K562 (cell line): Measurements from ENCODE around the gene ASPA. TPM values are rescaled to one million over a fixed set of nuclear protein-coding genes. Genes with fewer than 3 reads are reported as not detected.

Source experiments
- ATAC-seq: fragments of 200-7000 bp; cut with Tn5 transposase; 3 replicates; pipeline ENCODE4 v1.9.1; 2020; ENCODE audit warnings: moderate library complexity
- BruUV-seq: library from RNA; stranded (reverse); fragments of 400-500 nt; replicated peaks from 2 replicates; lab custom pipeline; 2021; lab: Mats Ljungman, UMichigan
- CTCF ChIA-PET: fragments of 300-600 bp; formaldehyde crosslinking; extraction: SDS; loops from one replicate; lab custom pipeline; 2021; ENCODE audit warnings: low intra/inter-chr PET ratio; lab: Yijun Ruan, JAX
- POLR2A ChIA-PET: fragments of 300-600, 350-650 bp; sonication (Branson Sonifier 250); formaldehyde crosslinking; extraction: SDS; loops from one replicate; lab custom pipeline; 2021; ENCODE audit warnings: antibody characterized with exemption, inconsistent platforms; lab: Yijun Ruan, JAX
- DNase-seq, 4 experiments: peaks; one replicate each; pipeline versions ENCODE4 v3.0.0 to v3.0.0-alpha.2; 2011 to 2018; ENCODE audit warnings: low spot score in 3 of 4, mixed read lengths in 3 of 4; ENCODE audit errors: extremely low read depth in 1 of 4
- FAIRE-seq: peaks from 2 replicates; lab custom pipeline; 2011; peaks lifted over from hg19 to GRCh38; lab: Jason Lieb, UNC
- H2AFZ ChIP-seq: 2 replicates; pipeline ENCODE4 v1.6.0; 2011; ENCODE audit warnings: low read depth, low read length, control low read depth, inconsistent platforms
- H3K27ac ChIP-seq: fragments of 200-600 bp; 3 replicates; pipeline ENCODE4 v1.8.0; 2011; ENCODE audit warnings: low read depth, mild to moderate bottlenecking, control low read depth, inconsistent platforms, low read length, moderate library complexity, mixed read lengths; ENCODE audit errors: extremely low read depth
- H3K27me3 ChIP-seq, 2 experiments: fragments of 300-600 bp in 1 of 2; 2 replicates in 1 of 2; 3 replicates in 1 of 2; pipeline versions ENCODE4 v1.6.0 to v1.8.0; 2011; ENCODE audit warnings: inconsistent platforms in 2 of 2, low read length in 2 of 2, mild to moderate bottlenecking in 1 of 2, mixed read lengths in 1 of 2, moderate library complexity in 1 of 2; ENCODE audit not compliant: control insufficient read depth in 2 of 2, insufficient read depth in 2 of 2
- H3K36me3 ChIP-seq: fragments of 300-600 bp; 3 replicates; pipeline ENCODE4 v1.8.0; 2011; ENCODE audit warnings: mild to moderate bottlenecking, low read length, inconsistent platforms; ENCODE audit not compliant: control insufficient read depth, insufficient read depth
- H3K4me1 ChIP-seq, 2 experiments: fragments of 200-600 bp in 1 of 2; replicated peaks in 1 of 2; 2 replicates in 1 of 2; 3 replicates in 1 of 2; pipeline versions ENCODE4 v1.5.1 to v1.8.0; 2011; ENCODE audit warnings: inconsistent platforms in 2 of 2, low read length in 2 of 2, mild to moderate bottlenecking in 1 of 2, mixed read lengths in 1 of 2, moderate library complexity in 1 of 2; ENCODE audit not compliant: control insufficient read depth in 2 of 2, insufficient read depth in 2 of 2
- H3K4me2 ChIP-seq: 2 replicates; pipeline ENCODE4 v1.6.1; 2011; ENCODE audit warnings: low read length, control low read depth, inconsistent platforms, mixed read lengths; ENCODE audit not compliant: insufficient read depth
- H3K4me3 ChIP-seq: fragments of 200-600 bp; sonication (generic), shearing (Covaris generic); 2 replicates; pipeline ENCODE4 v1.5.1; 2016; ENCODE audit warnings: control low read depth, inconsistent platforms
- H3K79me2 ChIP-seq: fragments of 200-600 bp; 3 replicates; pipeline ENCODE4 v1.8.0; 2011; ENCODE audit warnings: low read length, inconsistent platforms; ENCODE audit not compliant: control insufficient read depth, insufficient read depth
- H3K9ac ChIP-seq, 2 experiments: 2 replicates each; pipeline versions ENCODE4 v1.6.0 to v1.6.1; 2011; ENCODE audit warnings: low read depth in 2 of 2, low read length in 2 of 2, control low read depth in 1 of 2, inconsistent platforms in 1 of 2, mild to moderate bottlenecking in 1 of 2, mixed read lengths in 1 of 2; ENCODE audit not compliant: insufficient read depth in 1 of 2
- H3K9me1 ChIP-seq: one replicate; pipeline ENCODE4 v1.6.0; 2011; ENCODE audit warnings: inconsistent platforms, mild to moderate bottlenecking, low read length, moderate library complexity; ENCODE audit not compliant: control insufficient read depth, insufficient read depth
- H3K9me3 ChIP-seq: replicated peaks from 2 replicates; pipeline ENCODE4 v1.5.1; 2011; ENCODE audit warnings: low read depth, low read length, inconsistent platforms; ENCODE audit not compliant: control insufficient read depth, insufficient read depth
- H4K20me1 ChIP-seq: replicated peaks from 2 replicates; pipeline ENCODE4 v1.6.1; 2011; ENCODE audit warnings: low read length, inconsistent platforms, mixed read lengths; ENCODE audit not compliant: control insufficient read depth, insufficient read depth
- CLOCK ChIP-seq: fragments of 250-450 bp; sonication (Bioruptor Pico); IDR thresholded peaks from 2 replicates; pipeline ENCODE4 v1.4.0; 2020; ENCODE audit warnings: mild to moderate bottlenecking, moderate library complexity, borderline replicate concordance
- HDAC2 ChIP-seq: fragments of 450-650 bp; IDR thresholded peaks from 2 replicates; pipeline ENCODE4 v1.6.1; 2016; ENCODE audit warnings: mild to moderate bottlenecking
- KLF10 ChIP-seq: fragments of 250-450 bp; sonication (Bioruptor Pico); IDR thresholded peaks from 2 replicates; pipeline ENCODE4 v1.6.1; 2021; ENCODE audit warnings: matching md5 sums
- PHF20 ChIP-seq: fragments of 450-650 bp; IDR thresholded peaks from 2 replicates; pipeline ENCODE4 v1.6.1; 2018; ENCODE audit not compliant: partially characterized antibody
- PRPF4 ChIP-seq: fragments of 200-400 bp; formaldehyde crosslinking; IDR thresholded peaks from one replicate; pipeline ENCODE4 v1.6.1; 2017; ENCODE audit warnings: low read length, low read depth, mild to moderate bottlenecking; ENCODE audit not compliant: insufficient read depth, poor library complexity, severe bottlenecking
- RAD21 ChIP-seq, 2 experiments: fragments of 250-450 bp in 1 of 2; fragments of 450-650 bp in 1 of 2; sonication (Bioruptor Pico) in 1 of 2; formaldehyde crosslinking in 1 of 2; IDR thresholded peaks in 1 of 2; conservative IDR thresholded peaks in 1 of 2; 2 replicates each; pipeline versions ENCODE4 v1.4.0 to v1.8.0; 2020 to 2022; ENCODE audit warnings: mild to moderate bottlenecking in 2 of 2, moderate library complexity in 1 of 2
- TCF7 ChIP-seq: sonication (generic); IDR thresholded peaks from 2 replicates; pipeline ENCODE4 v1.6.1; 2016; ENCODE audit warnings: antibody characterized with exemption, borderline replicate concordance
- U2AF1 ChIP-seq: fragments of 200-400 bp; formaldehyde crosslinking; optimal IDR thresholded peaks from 2 replicates; pipeline ENCODE3; 2017; ENCODE audit warnings: mild to moderate bottlenecking, low read depth, low read length, moderate library complexity
- ZC3H11A ChIP-seq: IDR thresholded peaks from 2 replicates; pipeline ENCODE4 v1.6.1; 2012; ENCODE audit warnings: low read depth, low read length, improper control_type of control experiment
- WGBS: fragments of 100-300 bp; shearing (Covaris generic); methylation state at CpG from one replicate; pipeline ENCODE4 v1.1.6; 2016; ENCODE audit warnings: low coverage, mixed read lengths; ENCODE audit not compliant: insufficient coverage; ENCODE audit errors: missing lambda C conversion rate; 5-methylcytosine and 5-hydroxymethylcytosine counted together
- in situ Hi-C: fragments of 300-500 bp; cut with MboI; formaldehyde crosslinking; loops from 4 replicates; pipeline ENCODE4 v1.15.0; 2018; ENCODE audit warnings: inconsistent platforms, mixed read lengths
- intact Hi-C: fragments of 100-400 bp; cut with micrococcal nuclease; formaldehyde crosslinking; loops from 2 replicates; pipeline ENCODE4 v1.14.2; 2022
- polyA plus RNA-seq, 8 experiments: library from polyadenylated mRNA; depleted of rRNA in 4 of 8; stranded (reverse) in 5 of 8; unstranded in 3 of 8; fragments of >200 nt; fragmentation: Nextera tagmentation in 2 of 8; fragmentation: Illumina TruSeq in 1 of 8; extraction: Ambion mirVana in 2 of 8; extraction: Trizol in 1 of 8; gene quantifications; 2 replicates each; pipeline versions ENCODE4 v1.2.1 to v1.2.3, GENCODE V29; 2011 to 2014; ENCODE audit warnings: inconsistent platforms in 1 of 8, missing spikeins in 1 of 8
- total RNA-seq, 7 experiments: library from RNA; depleted of rRNA in 6 of 7; stranded (reverse); fragments of >200 nt in 6 of 7; fragmentation: Illumina TruSeq in 2 of 7; extraction: Trizol in 2 of 7; gene quantifications; 2 replicates each; pipeline versions ENCODE4 v1.2.1 to v1.2.3, GENCODE V29; 2011 to 2021; ENCODE audit warnings: low replicate concordance in 1 of 7
- TF ChIP-seq, protein P1 (sequence below): fragments of 450-650 bp; formaldehyde crosslinking; IDR thresholded peaks from 2 replicates; pipeline ENCODE4 v1.4.0; 2022; ENCODE audit warnings: missing genetic modification characterization
- TF ChIP-seq, protein P2 (sequence below): fragments of 250-450 bp; sonication (Bioruptor Pico); IDR thresholded peaks from 2 replicates; pipeline ENCODE4 v1.4.0; 2020

The ASPA gene
- total and polyA plus RNA-seq, 9 of the 15 experiments (the other 6 are each of a cell fraction or from before 2014, with no cell fraction given), result not detected

DNA sequence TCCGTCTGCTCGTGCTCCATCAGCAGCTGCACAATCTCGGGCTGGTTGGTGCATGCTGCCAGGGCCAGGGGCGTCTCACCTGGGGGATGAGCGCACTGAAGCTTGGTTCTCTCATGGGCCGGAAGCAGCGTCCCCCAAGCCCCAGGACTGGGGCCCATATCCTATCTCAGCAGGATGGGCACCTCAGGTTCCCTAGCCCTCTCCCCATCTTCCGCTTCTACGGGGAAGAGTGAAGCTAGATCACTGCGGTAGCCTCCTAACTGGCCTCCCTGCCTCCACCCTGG lies 57.0 kb downstream of the ASPA start (continued):
- TF ChIP-seq HDAC2, result no peak
- TF ChIP-seq U2AF1, result no peak
- no peak for TF ChIP-seq RAD21 (CRISPR knock-in tag; conservative IDR thresholded peaks at IDR 0.05 in 1 of 2, IDR thresholded peaks at IDR 0.05 in 1 of 2)

DNA sequence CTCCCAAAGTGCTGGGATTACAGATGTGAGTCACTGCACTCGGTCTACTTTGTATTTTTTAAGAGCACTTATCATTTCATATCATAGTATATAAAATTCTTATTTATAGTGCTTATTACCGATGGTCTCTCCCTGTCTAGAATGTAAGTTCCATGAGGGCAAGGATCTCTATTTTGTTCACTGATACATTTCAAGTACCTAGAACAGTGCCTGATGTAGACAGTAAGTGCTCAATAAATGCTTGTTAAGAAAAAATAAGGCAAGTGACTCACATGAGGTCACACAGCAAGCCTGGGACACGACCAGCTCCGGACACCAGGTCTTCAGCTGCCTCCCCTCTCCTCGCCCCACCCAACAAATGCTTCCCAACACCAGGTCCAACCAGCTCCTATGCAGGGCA lies 58.0 kb downstream of the ASPA start:
- intact Hi-C loops (no loop called here), in situ Hi-C loops (no loop called here)
- CTCF ChIA-PET, result no interaction called here
- TF ChIP-seq PHF20 (no peak), PRPF4 (no peak), ZC3H11A (no peak), KLF10 (CRISPR knock-in tag) (no peak), CLOCK (CRISPR knock-in tag) (no peak), TCF7 (no peak)
- TF ChIP-seq, protein P1, sequence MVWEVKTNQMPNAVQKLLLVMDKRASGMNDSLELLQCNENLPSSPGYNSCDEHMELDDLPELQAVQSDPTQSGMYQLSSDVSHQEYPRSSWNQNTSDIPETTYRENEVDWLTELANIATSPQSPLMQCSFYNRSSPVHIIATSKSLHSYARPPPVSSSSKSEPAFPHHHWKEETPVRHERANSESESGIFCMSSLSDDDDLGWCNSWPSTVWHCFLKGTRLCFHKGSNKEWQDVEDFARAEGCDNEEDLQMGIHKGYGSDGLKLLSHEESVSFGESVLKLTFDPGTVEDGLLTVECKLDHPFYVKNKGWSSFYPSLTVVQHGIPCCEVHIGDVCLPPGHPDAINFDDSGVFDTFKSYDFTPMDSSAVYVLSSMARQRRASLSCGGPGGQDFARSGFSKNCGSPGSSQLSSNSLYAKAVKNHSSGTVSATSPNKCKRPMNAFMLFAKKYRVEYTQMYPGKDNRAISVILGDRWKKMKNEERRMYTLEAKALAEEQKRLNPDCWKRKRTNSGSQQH (CRISPR knock-in tag), result no peak
- TF ChIP-seq, protein P2, sequence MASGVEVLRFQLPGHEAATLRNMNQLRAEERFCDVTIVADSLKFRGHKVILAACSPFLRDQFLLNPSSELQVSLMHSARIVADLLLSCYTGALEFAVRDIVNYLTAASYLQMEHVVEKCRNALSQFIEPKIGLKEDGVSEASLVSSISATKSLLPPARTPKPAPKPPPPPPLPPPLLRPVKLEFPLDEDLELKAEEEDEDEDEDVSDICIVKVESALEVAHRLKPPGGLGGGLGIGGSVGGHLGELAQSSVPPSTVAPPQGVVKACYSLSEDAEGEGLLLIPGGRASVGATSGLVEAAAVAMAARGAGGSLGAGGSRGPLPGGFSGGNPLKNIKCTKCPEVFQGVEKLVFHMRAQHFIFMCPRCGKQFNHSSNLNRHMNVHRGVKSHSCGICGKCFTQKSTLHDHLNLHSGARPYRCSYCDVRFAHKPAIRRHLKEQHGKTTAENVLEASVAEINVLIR (CRISPR knock-in tag), result no peak

More for the DNA sequence above, 58.0 kb downstream of the ASPA start:
- no peaks in the 10 kb centered on the region for H3K36me3 ChIP-seq
- no peak overlapping the region for H3K27ac ChIP-seq
- no peak overlapping the region for H3K4me2 ChIP-seq
- H3K9ac ChIP-seq, result no peak overlapping the region
- H3K9me1 ChIP-seq, result no peaks in the 10 kb centered on the region
- ATAC-seq (no peak), FAIRE-seq (no peak), DNase-seq (no peak)
- no TSS peak for BruUV-seq
- no peaks in the 10 kb centered on the region for H4K20me1 ChIP-seq
- H3K27me3 ChIP-seq, result peaks cover 16 to 48% of the 10 kb centered on the region in 2 experiments; a peak in 4 of 5 replicates
- WGBS, result 4% methylated on average over 3 of the region's 5 CpGs
- no peak overlapping the region for H3K4me3 ChIP-seq
- POLR2A ChIA-PET, result no interaction called here
- H3K79me2 ChIP-seq, result no peaks in the 10 kb centered on the region
- peaks cover 0 to 8% of the 10 kb centered on the region in 2 experiments; a peak in 1 of 5 replicates for H3K4me1 ChIP-seq
- H2AFZ ChIP-seq, result no peak overlapping the region
- no peaks in the 10 kb centered on the region for H3K9me3 ChIP-seq
